Measurements from ENCODE around the gene TRIP12. TPM values are rescaled to one million over a fixed set of nuclear protein-coding genes. Genes with fewer than 3 reads are reported as not detected.
"Not testable (repeated sequence)": the region's sequence is repeated elsewhere in the genome, so short reads cannot be mapped to it uniquely, and the experiment has no call there.

TRIP12 gene
- total RNA-seq, 1 donor from 2014 or later = 162 TPM

- Histone ChIP-seq H3K4me3 (no peak overlapping the region), H3K27me3 (no peaks in the 10 kb centered on the region), H3K36me3 (no peaks in the 10 kb centered on the region), H3K4me1 (no peaks in the 10 kb centered on the region), H3K27ac (no peak overlapping the region), H3K9me3 (no peaks in the 10 kb centered on the region)
- no peak for DNase-seq (ENCODE audit: extremely low spot score in 2 of 2)
- intact Hi-C loops (cut with DNase I) = no loop called here
- TF ChIP-seq CTCF (IDR thresholded peaks at IDR 0.05) = no peak
- TF ChIP-seq POLR2A (IDR thresholded peaks at IDR 0.05) = no peak
- no peak for TF ChIP-seq POLR2AphosphoS5 (IDR thresholded peaks at IDR 0.05; ENCODE audit: insufficient read depth in 1 of 2, low read depth in 1 of 2)
Measured at GRCh38 chr2:229749779-229750178, 172.0 kb downstream of the TRIP12 start.

- H3K36me3 ChIP-seq = no peaks in the 10 kb centered on the region
- TF ChIP-seq CTCF (IDR thresholded peaks at IDR 0.05) (no peak), POLR2AphosphoS5 (IDR thresholded peaks at IDR 0.05; ENCODE audit: insufficient read depth in 1 of 2, low read depth in 1 of 2) (no peak), POLR2A (IDR thresholded peaks at IDR 0.05) (no peak)
- H3K4me3 ChIP-seq = no peak overlapping the region
- no peaks in the 10 kb centered on the region for H3K27me3 ChIP-seq
- H3K4me1 ChIP-seq = no peaks in the 10 kb centered on the region
- H3K27ac ChIP-seq = no peak overlapping the region
- no peaks in the 10 kb centered on the region for H3K9me3 ChIP-seq
- intact Hi-C loops (cut with DNase I) = no loop called here
- DNase-seq (ENCODE audit: extremely low spot score in 2 of 2) = no peak
Measured at GRCh38 chr2:229748950-229749349, 172.9 kb downstream of the TRIP12 start.

- H3K27ac ChIP-seq; H3K4me1 ChIP-seq; intact Hi-C loops (cut with DNase I); DNase-seq (ENCODE audit: extremely low spot score in 2 of 2); H3K36me3 ChIP-seq; H3K4me3 ChIP-seq; H3K27me3 ChIP-seq; H3K9me3 ChIP-seq: not testable (repeated sequence)
Measured at GRCh38 chr2:229742691-229743090, 179.1 kb downstream of the TRIP12 start.

GRCh38 chr2:229740279-229740678 is 181.5 kb downstream of the TRIP12 start:
- intact Hi-C loops (cut with DNase I) = no loop called here

DNA sequence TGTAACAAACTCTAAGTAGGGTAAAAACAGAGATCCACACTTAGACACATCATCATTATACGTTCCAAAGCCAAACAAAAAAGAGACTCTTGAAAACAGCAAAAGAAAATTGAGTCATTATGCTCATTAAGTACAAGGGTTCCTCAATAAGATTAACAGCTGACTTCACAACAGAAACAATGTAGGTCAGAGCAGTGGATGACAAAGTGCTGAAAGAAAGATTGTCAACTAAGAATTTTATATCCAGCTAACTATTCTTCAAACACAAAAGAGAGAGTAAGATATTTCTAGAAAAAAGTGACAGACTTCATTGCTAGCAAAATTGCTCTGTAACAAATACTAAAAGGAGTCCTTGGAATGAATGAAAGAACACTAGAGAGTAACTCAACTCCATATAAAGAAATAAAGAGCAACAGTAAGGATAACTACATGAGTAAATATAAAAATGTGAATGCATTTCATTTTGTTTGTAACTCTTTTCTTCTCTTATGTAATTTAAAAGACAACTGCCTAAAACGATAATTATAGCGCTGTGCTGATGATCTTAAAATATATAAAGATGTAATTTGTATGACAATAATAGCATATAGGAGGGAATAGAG is 183.7 kb downstream of the TRIP12 start:
- H3K4me3 ChIP-seq = no peak overlapping the region
- H3K27me3 ChIP-seq = no peaks in the 10 kb centered on the region
- no peaks in the 10 kb centered on the region for H3K4me1 ChIP-seq
- peaks cover 3% of the 10 kb centered on the region for H3K9me3 ChIP-seq
- intact Hi-C loops (cut with DNase I) = no loop called here
- H3K36me3 ChIP-seq = no peaks in the 10 kb centered on the region
- TF ChIP-seq POLR2A (IDR thresholded peaks at IDR 0.05) = no peak
- no peak for TF ChIP-seq POLR2AphosphoS5 (IDR thresholded peaks at IDR 0.05; ENCODE audit: insufficient read depth in 1 of 2, low read depth in 1 of 2)
- TF ChIP-seq CTCF (IDR thresholded peaks at IDR 0.05) = no peak
- DNase-seq (ENCODE audit: extremely low spot score in 2 of 2) = no peak
- no peak overlapping the region for H3K27ac ChIP-seq

More at GRCh38 chr2:229740279-229740678, 181.5 kb downstream of the TRIP12 start:
- Histone ChIP-seq H3K4me1 (no peaks in the 10 kb centered on the region), H3K27ac (no peak overlapping the region), H3K36me3 (no peaks in the 10 kb centered on the region), H3K9me3 (peaks cover 3% of the 10 kb centered on the region), H3K27me3 (no peaks in the 10 kb centered on the region), H3K4me3 (no peak overlapping the region)
- no peak for TF ChIP-seq CTCF (IDR thresholded peaks at IDR 0.05)
- TF ChIP-seq POLR2A (IDR thresholded peaks at IDR 0.05) = no peak
- no peak for TF ChIP-seq POLR2AphosphoS5 (IDR thresholded peaks at IDR 0.05; ENCODE audit: insufficient read depth in 1 of 2, low read depth in 1 of 2)
- DNase-seq (ENCODE audit: extremely low spot score in 2 of 2) = no peak
